Right renal cortex interstitium (tissue), 3 donors: ENCODE results near the gene KLF13. TPM values are rescaled to one million over a fixed set of nuclear protein-coding genes. Genes with fewer than 3 reads are reported as not detected.

Experiments
- DNase-seq, 3 donors: peaks; one replicate each; pipeline ENCODE4 v3.0.0-alpha.2; 2013; ENCODE audit warnings: low read depth in 3 of 3, low spot score in 2 of 3
- polyA plus RNA-seq, 3 donors: library from polyadenylated mRNA; unstranded; fragments of 120-200 nt; gene quantifications; one replicate each; pipeline ENCODE4 v1.2.1, GENCODE V29; 2013; ENCODE audit not compliant: insufficient read length in 3 of 3

The KLF13 gene
- polyA plus RNA-seq, 3 donors, result 68.1 to 72.8 (median 72.0) TPM

- no peak for DNase-seq
Observed at GRCh38 chr15:31397851-31398661, 71.4 kb downstream of the KLF13 start.

GRCh38 chr15:31398677-31399301 lies 72.2 kb downstream of the KLF13 start:
- DNase-seq, result no peak

GRCh38 chr15:31399544-31400171 lies 73.0 kb downstream of the KLF13 start:
- DNase-seq, result no peak

- DNase-seq, result no peak
Observed at GRCh38 chr15:31400222-31400927, 73.7 kb downstream of the KLF13 start.

GRCh38 chr15:31401282-31401681 lies 74.6 kb downstream of the KLF13 start:
- no peak for DNase-seq

GRCh38 chr15:31402003-31402402 lies 75.4 kb downstream of the KLF13 start:
- no peak for DNase-seq

GRCh38 chr15:31402511-31403056 lies 75.9 kb downstream of the KLF13 start:
- DNase-seq, result no peak

- DNase-seq, result no peak
Observed at GRCh38 chr15:31403096-31403495, 76.5 kb downstream of the KLF13 start.

GRCh38 chr15:31403606-31404005 lies 77.0 kb downstream of the KLF13 start:
- DNase-seq, result no peak

- no peak for DNase-seq
Observed at GRCh38 chr15:31404345-31404744, 77.7 kb downstream of the KLF13 start.

- no peak for DNase-seq
Observed at GRCh38 chr15:31405200-31405920, 78.7 kb downstream of the KLF13 start.

GRCh38 chr15:31407376-31407775 lies 80.7 kb downstream of the KLF13 start:
- no peak for DNase-seq

GRCh38 chr15:31407851-31408250 lies 81.2 kb downstream of the KLF13 start:
- DNase-seq, result no peak

- no peak for DNase-seq
Observed at GRCh38 chr15:31408724-31409123, 82.1 kb downstream of the KLF13 start.

- no peak for DNase-seq
Observed at GRCh38 chr15:31409171-31409570, 82.5 kb downstream of the KLF13 start.

- no peak for DNase-seq
Observed at GRCh38 chr15:31412824-31413223, 86.2 kb downstream of the KLF13 start.

- DNase-seq, result no peak
Observed at GRCh38 chr15:31415201-31415600, 88.6 kb downstream of the KLF13 start.

- DNase-seq, result no peak
Observed at GRCh38 chr15:31419820-31420219, 93.2 kb downstream of the KLF13 start.

GRCh38 chr15:31427411-31427810 lies 100.8 kb downstream of the KLF13 start:
- DNase-seq, result no peak
